Measurements from ENCODE around the gene MT1H.

The MT1H gene

GRCh38 chr16:56681939-56682702 lies 12.5 kb downstream of the MT1H start, which contains the start of gene MT1X (continued):
- TF ChIP-seq ZNF398 (tag by site-specific recombination; IDR thresholded peaks at IDR 0.05) (no peak), ZBTB17 (tag by site-specific recombination; IDR thresholded peaks at IDR 0.05) (peak; percentile 77), ZNF560 (tag by site-specific recombination; IDR thresholded peaks at IDR 0.05; ENCODE audit: borderline replicate concordance) (no peak), ZBTB48 (tag by site-specific recombination; IDR thresholded peaks at IDR 0.05) (peak; percentile 94), ZNF394 (tag by site-specific recombination; IDR thresholded peaks at IDR 0.05; ENCODE audit: borderline replicate concordance) (no peak), ZNF19 (tag by site-specific recombination; IDR thresholded peaks at IDR 0.05; ENCODE audit: low read depth) (no peak), ZNF692 (tag by site-specific recombination; IDR thresholded peaks at IDR 0.05) (peak; percentile 73; the same call in 1 of the 2 replicates), ZBTB44 (tag by site-specific recombination; IDR thresholded peaks at IDR 0.05) (peak; percentile 25; the same call in 1 of the 2 replicates), ZNF677 (tag by site-specific recombination; IDR thresholded peaks at IDR 0.05) (no peak), TCF7L2 (IDR thresholded peaks at IDR 0.05; ENCODE audit: borderline replicate concordance, low read depth, low read length) (peak; percentile 89; the same call in 1 of the 2 replicates), ZNF561 (tag by site-specific recombination; IDR thresholded peaks at IDR 0.05; ENCODE audit: borderline replicate concordance) (0 out of 2 replicates have a peak, but pooled peaks have one; percentile 24), TRIM28 (IDR thresholded peaks at IDR 0.05; ENCODE audit: borderline replicate concordance, low read length) (peak; percentile 64; the same call in 1 of the 2 replicates), SP7 (tag by site-specific recombination; IDR thresholded peaks at IDR 0.05) (0 out of 2 replicates have a peak, but pooled peaks have one; percentile 26), PRDM10 (tag by site-specific recombination; IDR thresholded peaks at IDR 0.05) (peak; percentile 50), ZNF660 (tag by site-specific recombination; IDR thresholded peaks at IDR 0.05) (0 out of 2 replicates have a peak, but pooled peaks have one; percentile 24), ZBTB8A (tag by site-specific recombination; IDR thresholded peaks at IDR 0.05) (peak; percentile 96), ZNF362 (tag by site-specific recombination; IDR thresholded peaks at IDR 0.05) (no peak), YY2 (tag by site-specific recombination; IDR thresholded peaks at IDR 0.05) (no peak), ZNF791 (tag by site-specific recombination; IDR thresholded peaks at IDR 0.05) (no peak), ZNF510 (tag by site-specific recombination; IDR thresholded peaks at IDR 0.05; ENCODE audit: insufficient replicate concordance) (no peak), KLF8 (tag by site-specific recombination; IDR thresholded peaks at IDR 0.05) (peak; percentile 42; the same call in 1 of the 2 replicates)
